GM12878 (cell line): ENCODE measurements around the gene CASR. TPM values are rescaled to one million over a fixed set of nuclear protein-coding genes. Genes with fewer than 3 reads are reported as not detected.

Experiments used
- ATAC-seq: fragments of 200-7000 bp; cut with Tn5 transposase; 3 replicates; pipeline ENCODE4 v1.9.1; 2020; ENCODE audit warnings: mild to moderate bottlenecking, moderate library complexity
- BruUV-seq: library from RNA; stranded (reverse); fragments of 400-500 nt; replicated peaks from 2 replicates; lab custom pipeline; 2021; lab: Mats Ljungman, UMichigan
- CTCF ChIA-PET: fragments of 300-600 bp; sonication (Branson Sonifier 250); formaldehyde crosslinking; extraction: SDS; loops from one replicate; lab custom pipeline; 2021; ENCODE audit warnings: inconsistent platforms; lab: Yijun Ruan, JAX
- POLR2A ChIA-PET: fragments of 350-600 bp; formaldehyde crosslinking; extraction: SDS; loops from one replicate; lab custom pipeline; 2021; ENCODE audit warnings: inconsistent platforms; lab: Charles Lee
- RAD21 ChIA-PET: fragments of 300-600 bp; sonication (Branson Sonifier 250); formaldehyde crosslinking; loops from one replicate; lab custom pipeline; 2023; ENCODE audit warnings: antibody characterized with exemption; ENCODE audit not compliant: unreplicated experiment; lab: Charles Lee
- SMC1A ChIA-PET: fragments of 300-600 bp; sonication (Branson Sonifier 250); formaldehyde crosslinking; loops from one replicate; lab custom pipeline; 2023; ENCODE audit not compliant: unreplicated experiment, uncharacterized antibody; lab: Charles Lee
- DNase-seq: peaks from one replicate; pipeline ENCODE4 v3.0.0-alpha.2; 2011; ENCODE audit warnings: low read depth, low spot score
- FAIRE-seq: peaks from 3 replicates; lab custom pipeline; 2011; peaks lifted over from hg19 to GRCh38; lab: Jason Lieb, UNC
- H2AFZ ChIP-seq: 2 replicates; pipeline ENCODE4 v1.6.0; 2011; ENCODE audit warnings: low read depth, low read length, control low read depth; ENCODE audit not compliant: control insufficient read depth
- H3K27ac ChIP-seq: 2 replicates; pipeline ENCODE4 v1.5.1; 2011; ENCODE audit warnings: control low read depth; ENCODE audit not compliant: control insufficient read depth, insufficient read depth
- H3K27me3 ChIP-seq, 2 experiments: replicated peaks in 1 of 2; 2 replicates each; pipeline versions ENCODE4 v1.6.0 to v1.6.1; 2011; ENCODE audit warnings: low read length in 1 of 2; ENCODE audit not compliant: control insufficient read depth in 2 of 2, insufficient read depth in 2 of 2
- H3K36me3 ChIP-seq, 2 experiments: 2 replicates each; pipeline ENCODE4 v1.5.1; 2011; ENCODE audit warnings: low read length in 1 of 2; ENCODE audit not compliant: control insufficient read depth in 2 of 2, insufficient read depth in 2 of 2
- H3K4me1 ChIP-seq: 2 replicates; pipeline ENCODE4 v1.6.1; 2011; ENCODE audit warnings: mild to moderate bottlenecking, low read length, moderate library complexity, mixed read lengths; ENCODE audit not compliant: control insufficient read depth, insufficient read depth
- H3K4me2 ChIP-seq: 2 replicates; pipeline ENCODE4 v1.6.0; 2011; ENCODE audit warnings: control low read depth; ENCODE audit not compliant: control insufficient read depth, insufficient read depth
- H3K4me3 ChIP-seq: fragments of 200-600 bp; sonication (generic); 2 replicates; pipeline ENCODE4 v1.5.1; 2016
- H3K79me2 ChIP-seq: 2 replicates; pipeline ENCODE4 v1.6.0; 2011; ENCODE audit warnings: low read length; ENCODE audit not compliant: control insufficient read depth, insufficient read depth
- H3K9ac ChIP-seq: 2 replicates; pipeline ENCODE4 v1.8.0; 2011; ENCODE audit warnings: low read length, control low read depth, mixed read lengths; ENCODE audit not compliant: control insufficient read depth, insufficient read depth
- H3K9me3 ChIP-seq: replicated peaks from 3 replicates; pipeline ENCODE4 v1.5.1; 2011; ENCODE audit warnings: mild to moderate bottlenecking, low read length; ENCODE audit not compliant: control insufficient read depth, insufficient read depth
- H4K20me1 ChIP-seq: 2 replicates; pipeline ENCODE4 v1.6.0; 2011; ENCODE audit not compliant: control insufficient read depth, insufficient read depth
- CHD4 ChIP-seq: fragments of 200-600 bp; sonication (generic); IDR thresholded peaks from 2 replicates; pipeline ENCODE4 v1.6.1; 2016; ENCODE audit warnings: mild to moderate bottlenecking
- KLF5 ChIP-seq: fragments of 450-650 bp; IDR thresholded peaks from 2 replicates; pipeline ENCODE4 v1.6.1; 2014; ENCODE audit warnings: mild to moderate bottlenecking; ENCODE audit not compliant: partially characterized antibody
- NFIC ChIP-seq: IDR thresholded peaks from 2 replicates; pipeline ENCODE4 v1.6.1; 2012; ENCODE audit warnings: low read depth, mild to moderate bottlenecking, inconsistent platforms, low read length, moderate library complexity
- SIN3A ChIP-seq: IDR thresholded peaks from 2 replicates; pipeline ENCODE4 v1.6.1; 2012; ENCODE audit warnings: low read depth, low read length, improper control_type of control experiment
- WRNIP1 ChIP-seq: IDR thresholded peaks from 2 replicates; pipeline ENCODE4 v1.6.1; 2011; ENCODE audit warnings: low read depth, low read length, improper control_type of control experiment, borderline replicate concordance
- WGBS: methylation state at CpG from one replicate; pipeline ENCODE4 v1.1.6; 2016; ENCODE audit warnings: low lambda C conversion rate; ENCODE audit not compliant: insufficient replicate concordance, insufficient coverage; ENCODE audit errors: missing lambda C conversion rate; 5-methylcytosine and 5-hydroxymethylcytosine counted together
- in situ Hi-C: fragments of 300-500 bp; cut with MboI; formaldehyde crosslinking; loops from 9 replicates; pipeline ENCODE4 v1.14.3; 2018; ENCODE audit warnings: mixed read lengths
- intact Hi-C: fragments of 100-400 bp; cut with micrococcal nuclease; formaldehyde crosslinking; loops from one replicate; pipeline ENCODE4 v1.14.2; 2022; ENCODE audit not compliant: unreplicated experiment
- polyA plus RNA-seq, 11 experiments: library from polyadenylated mRNA; depleted of rRNA in 4 of 11; unstranded in 6 of 11; stranded (reverse) in 5 of 11; fragments of >200 nt; fragmentation: Nextera tagmentation in 4 of 11; fragmentation: Illumina TruSeq in 1 of 11; extraction: Ambion mirVana in 4 of 11; extraction: Trizol in 1 of 11; gene quantifications; 1 replicate in 1 of 11; 2 replicates in 10 of 11; pipeline versions ENCODE4 v1.2.1 to v1.2.3, GENCODE V29; 2011 to 2016; ENCODE audit warnings: inconsistent platforms in 2 of 11, missing spikeins in 2 of 11, low read depth in 1 of 11
- total RNA-seq, 4 experiments: library from RNA; depleted of rRNA in 3 of 4; stranded (reverse); fragments of >200 nt in 3 of 4; fragmentation: Illumina TruSeq in 1 of 4; extraction: Trizol in 1 of 4; gene quantifications; 2 replicates each; pipeline versions ENCODE4 v1.2.1 to v1.2.3, GENCODE V29; 2013 to 2021
- TF ChIP-seq, protein P1 (sequence below): IDR thresholded peaks from 2 replicates; pipeline ENCODE4 v1.6.1; 2012; ENCODE audit warnings: mild to moderate bottlenecking, low read depth, low read length

The CASR gene
- total and polyA plus RNA-seq, 10 of the 15 experiments (the other 5 are each of a cell fraction or from before 2014, with no cell fraction given): 0.04 to 0.37 (median 0.11) TPM

DNA sequence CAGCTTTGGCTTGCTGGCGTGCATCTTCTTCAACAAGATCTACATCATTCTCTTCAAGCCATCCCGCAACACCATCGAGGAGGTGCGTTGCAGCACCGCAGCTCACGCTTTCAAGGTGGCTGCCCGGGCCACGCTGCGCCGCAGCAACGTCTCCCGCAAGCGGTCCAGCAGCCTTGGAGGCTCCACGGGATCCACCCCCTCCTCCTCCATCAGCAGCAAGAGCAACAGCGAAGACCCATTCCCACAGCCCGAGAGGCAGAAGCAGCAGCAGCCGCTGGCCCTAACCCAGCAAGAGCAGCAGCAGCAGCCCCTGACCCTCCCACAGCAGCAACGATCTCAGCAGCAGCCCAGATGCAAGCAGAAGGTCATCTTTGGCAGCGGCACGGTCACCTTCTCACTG, 101.0 kb downstream of the CASR start:
- RAD21 ChIA-PET: interaction anchor here (2.5 kb wide), 1 partner anchor 22 kb away, joined by 6 read pairs; no protein-coding TSS in a partner anchor
- H4K20me1 ChIP-seq: no peaks in the 10 kb centered on the region
- no peak overlapping the region for H3K9ac ChIP-seq
- DNase-seq: no peak
- H2AFZ ChIP-seq: no peak overlapping the region
- POLR2A ChIA-PET: no interaction called here
- no peak for FAIRE-seq
- no peak overlapping the region for H3K4me3 ChIP-seq
- ATAC-seq: no peak
- no TSS peak for BruUV-seq
- H3K9me3 ChIP-seq: no peaks in the 10 kb centered on the region; the same call in 2 of the 3 replicates
- SMC1A ChIA-PET: interaction anchor here (1.1 to 1.5 kb wide), 3 partner anchors 9 to 25 kb away, joined by 3 to 4 read pairs (median 4); no protein-coding TSS in a partner anchor
- H3K4me2 ChIP-seq: no peak overlapping the region
- H3K36me3 ChIP-seq: no peaks in the 10 kb centered on the region
- no peaks in the 10 kb centered on the region; the same call in 1 of the 2 replicates for H3K4me1 ChIP-seq
- intact Hi-C loops (no loop called here), in situ Hi-C loops (no loop called here)
- CTCF ChIA-PET: no interaction called here
- no peaks in the 10 kb centered on the region for H3K79me2 ChIP-seq
- TF ChIP-seq CHD4 (no peak), WRNIP1 (no peak), NFIC (no peak), KLF5 (no peak), SIN3A (no peak)
- TF ChIP-seq, protein P1, sequence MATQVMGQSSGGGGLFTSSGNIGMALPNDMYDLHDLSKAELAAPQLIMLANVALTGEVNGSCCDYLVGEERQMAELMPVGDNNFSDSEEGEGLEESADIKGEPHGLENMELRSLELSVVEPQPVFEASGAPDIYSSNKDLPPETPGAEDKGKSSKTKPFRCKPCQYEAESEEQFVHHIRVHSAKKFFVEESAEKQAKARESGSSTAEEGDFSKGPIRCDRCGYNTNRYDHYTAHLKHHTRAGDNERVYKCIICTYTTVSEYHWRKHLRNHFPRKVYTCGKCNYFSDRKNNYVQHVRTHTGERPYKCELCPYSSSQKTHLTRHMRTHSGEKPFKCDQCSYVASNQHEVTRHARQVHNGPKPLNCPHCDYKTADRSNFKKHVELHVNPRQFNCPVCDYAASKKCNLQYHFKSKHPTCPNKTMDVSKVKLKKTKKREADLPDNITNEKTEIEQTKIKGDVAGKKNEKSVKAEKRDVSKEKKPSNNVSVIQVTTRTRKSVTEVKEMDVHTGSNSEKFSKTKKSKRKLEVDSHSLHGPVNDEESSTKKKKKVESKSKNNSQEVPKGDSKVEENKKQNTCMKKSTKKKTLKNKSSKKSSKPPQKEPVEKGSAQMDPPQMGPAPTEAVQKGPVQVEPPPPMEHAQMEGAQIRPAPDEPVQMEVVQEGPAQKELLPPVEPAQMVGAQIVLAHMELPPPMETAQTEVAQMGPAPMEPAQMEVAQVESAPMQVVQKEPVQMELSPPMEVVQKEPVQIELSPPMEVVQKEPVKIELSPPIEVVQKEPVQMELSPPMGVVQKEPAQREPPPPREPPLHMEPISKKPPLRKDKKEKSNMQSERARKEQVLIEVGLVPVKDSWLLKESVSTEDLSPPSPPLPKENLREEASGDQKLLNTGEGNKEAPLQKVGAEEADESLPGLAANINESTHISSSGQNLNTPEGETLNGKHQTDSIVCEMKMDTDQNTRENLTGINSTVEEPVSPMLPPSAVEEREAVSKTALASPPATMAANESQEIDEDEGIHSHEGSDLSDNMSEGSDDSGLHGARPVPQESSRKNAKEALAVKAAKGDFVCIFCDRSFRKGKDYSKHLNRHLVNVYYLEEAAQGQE: no peak
- H3K27ac ChIP-seq: no peak overlapping the region
- no peaks in the 10 kb centered on the region for H3K27me3 ChIP-seq
- WGBS: 70% methylated on average over 20 of the region's 20 CpGs
